HG03460 (cell line): ENCODE data around the gene RAB6B.

Experiments
- ATAC-seq: cut with Tn5 transposase; IDR thresholded peaks from one replicate; pipeline ENCODE4 v1.9.1; 2021; ENCODE audit not compliant: unreplicated experiment

RAB6B gene

GRCh38 chr3:133776794-133777438 is 118.8 kb downstream of the RAB6B start:
- ATAC-seq, result no peak

- ATAC-seq, result no peak
Observed at GRCh38 chr3:133775835-133776234, 119.8 kb downstream of the RAB6B start.

GRCh38 chr3:133775309-133775708 is 120.4 kb downstream of the RAB6B start:
- no peak for ATAC-seq
